Neural progenitor cell (in vitro differentiated cells): ENCODE measurements around the gene CHD5. TPM values are rescaled to one million over a fixed set of nuclear protein-coding genes. Genes with fewer than 3 reads are reported as not detected.
"Not testable (repeated sequence)": the region's sequence is repeated elsewhere in the genome, so short reads cannot be mapped to it uniquely, and the experiment has no call there.

Experiments used
- DNase-seq: peaks from one replicate; pipeline ENCODE4 v3.0.0-alpha.2; 2016; ENCODE audit warnings: low spot score
- H2AFZ ChIP-seq: fragments of 200-600 bp; sonication (generic); replicated peaks from 2 replicates; pipeline ENCODE4 v1.6.1; 2016; ENCODE audit warnings: antibody characterized with exemption
- H3F3A ChIP-seq: fragments of 200-600 bp; sonication (generic); 2 replicates; pipeline ENCODE4 v1.6.1; 2016; ENCODE audit warnings: antibody characterized with exemption, low read depth
- H3K27ac ChIP-seq: fragments of 200-600 bp; sonication (generic); 2 replicates; pipeline ENCODE4 v1.5.1; 2016; ENCODE audit warnings: mild to moderate bottlenecking
- H3K27me3 ChIP-seq: fragments of 200-600 bp; sonication (generic); 2 replicates; pipeline ENCODE4 v1.6.1; 2016; ENCODE audit warnings: mild to moderate bottlenecking, moderate library complexity
- H3K36me3 ChIP-seq: fragments of 200-600 bp; sonication (generic); 2 replicates; pipeline ENCODE4 v1.5.1; 2016
- H3K4me1 ChIP-seq: fragments of 200-600 bp; sonication (generic); 2 replicates; pipeline ENCODE4 v1.6.1; 2016; ENCODE audit warnings: mixed run types
- H3K4me2 ChIP-seq: fragments of 200-600 bp; sonication (generic); 2 replicates; pipeline ENCODE4 v1.6.1; 2016
- H3K4me3 ChIP-seq: fragments of 200-600 bp; sonication (generic); 2 replicates; pipeline ENCODE4 v1.5.1; 2016
- H3K79me2 ChIP-seq: fragments of 200-600 bp; sonication (generic); 2 replicates; pipeline ENCODE4 v1.6.1; 2016; ENCODE audit warnings: low read depth
- H3K9ac ChIP-seq: fragments of 200-600 bp; sonication (generic); 2 replicates; pipeline ENCODE4 v1.6.1; 2016
- H3K9me3 ChIP-seq: fragments of 200-600 bp; sonication (generic); 2 replicates; pipeline ENCODE4 v1.5.1; 2016; ENCODE audit warnings: low read depth
- H4K20me1 ChIP-seq: fragments of 200-600 bp; sonication (generic); 2 replicates; pipeline ENCODE4 v1.6.1; 2016; ENCODE audit warnings: low read depth
- H3K27ac Mint-ChIP-seq: 3 replicates; pipeline ENCODE4 v1.8.0; 2021; ENCODE audit warnings: mixed read lengths
- H3K27me3 Mint-ChIP-seq: 2 replicates; pipeline ENCODE4 v1.8.0; 2022; ENCODE audit warnings: low read depth, mild to moderate bottlenecking, inconsistent platforms, moderate library complexity, mixed read lengths; ENCODE audit not compliant: insufficient read depth
- H3K36me3 Mint-ChIP-seq: 3 replicates; pipeline ENCODE4 v1.8.0; 2021; ENCODE audit warnings: mixed read lengths
- H3K4me1 Mint-ChIP-seq: 3 replicates; pipeline ENCODE4 v1.8.0; 2021; ENCODE audit warnings: mixed read lengths
- H3K4me3 Mint-ChIP-seq: 3 replicates; pipeline ENCODE4 v1.8.0; 2021; ENCODE audit warnings: mild to moderate bottlenecking, moderate library complexity, mixed read lengths
- H3K9me3 Mint-ChIP-seq: 3 replicates; pipeline ENCODE4 v1.8.0; 2020; ENCODE audit warnings: mixed read lengths
- EZH2 ChIP-seq: fragments of 200-600 bp; sonication (generic); IDR thresholded peaks from 2 replicates; pipeline ENCODE4 v1.6.1; 2017; ENCODE audit warnings: antibody characterized with exemption, mild to moderate bottlenecking, moderate library complexity
- EZH2phosphoT487 ChIP-seq: fragments of 200-600 bp; sonication (generic); IDR thresholded peaks from 2 replicates; pipeline ENCODE4 v1.6.1; 2017; ENCODE audit warnings: antibody characterized with exemption
- total RNA-seq: library from RNA; depleted of rRNA; stranded (reverse); fragments of >200 nt; gene quantifications from 2 replicates; pipeline ENCODE4 v1.2.3, GENCODE V29; 2015; ENCODE audit warnings: low replicate concordance
- TF ChIP-seq, protein P1 (sequence below): fragments of 200-600 bp; sonication (generic); IDR thresholded peaks from 2 replicates; pipeline ENCODE4 v1.5.1; 2017; ENCODE audit warnings: antibody characterized with exemption, mild to moderate bottlenecking

Gene CHD5
- total RNA-seq, 1 donor from 2014 or later: 0.17 TPM

DNA sequence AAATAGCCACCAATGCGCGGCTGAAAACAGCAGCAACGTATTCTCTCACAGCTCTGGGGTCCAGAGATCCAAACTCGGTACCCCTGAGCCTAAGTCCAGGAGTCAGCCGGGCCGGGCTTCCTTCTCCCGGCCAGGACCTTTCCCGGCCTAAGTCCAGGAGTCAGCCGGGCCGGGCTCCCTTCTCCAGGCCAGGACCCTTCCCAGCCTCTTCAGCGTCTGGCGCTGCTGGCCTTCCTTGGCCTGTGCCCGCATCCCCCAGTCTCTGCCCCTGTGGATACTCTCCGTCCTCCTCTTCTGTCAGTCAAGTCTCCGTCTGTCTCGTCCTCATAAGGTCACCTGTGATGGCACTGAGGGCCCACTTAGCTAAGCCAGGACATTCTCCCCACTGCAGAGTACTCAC lies 102.2 kb downstream of the CHD5 start:
- Histone ChIP-seq H4K20me1 (no peaks in the 10 kb centered on the region), H3K4me2 (no peak overlapping the region), H3F3A (no peaks in the 10 kb centered on the region), H3K36me3 (no peaks in the 10 kb centered on the region), H3K27me3 (no peaks in the 10 kb centered on the region), H3K79me2 (no peaks in the 10 kb centered on the region), H3K4me3 (no peak overlapping the region), H2AFZ (no peak overlapping the region), H3K9me3 (no peaks in the 10 kb centered on the region), H3K27ac (no peak overlapping the region), H3K4me1 (peaks cover 6% of the 10 kb centered on the region), H3K9ac (no peak overlapping the region)
- Mint-ChIP-seq H3K4me3 (no peak overlapping the region), H3K27ac (no peak overlapping the region), H3K9me3 (no peaks in the 10 kb centered on the region), H3K36me3 (no peaks in the 10 kb centered on the region), H3K4me1 (peaks cover 13% of the 10 kb centered on the region), H3K27me3 (peaks cover 9% of the 10 kb centered on the region)
- no peak for DNase-seq
- TF ChIP-seq EZH2phosphoT487 (no peak), EZH2 (no peak)
- TF ChIP-seq, protein P1, sequence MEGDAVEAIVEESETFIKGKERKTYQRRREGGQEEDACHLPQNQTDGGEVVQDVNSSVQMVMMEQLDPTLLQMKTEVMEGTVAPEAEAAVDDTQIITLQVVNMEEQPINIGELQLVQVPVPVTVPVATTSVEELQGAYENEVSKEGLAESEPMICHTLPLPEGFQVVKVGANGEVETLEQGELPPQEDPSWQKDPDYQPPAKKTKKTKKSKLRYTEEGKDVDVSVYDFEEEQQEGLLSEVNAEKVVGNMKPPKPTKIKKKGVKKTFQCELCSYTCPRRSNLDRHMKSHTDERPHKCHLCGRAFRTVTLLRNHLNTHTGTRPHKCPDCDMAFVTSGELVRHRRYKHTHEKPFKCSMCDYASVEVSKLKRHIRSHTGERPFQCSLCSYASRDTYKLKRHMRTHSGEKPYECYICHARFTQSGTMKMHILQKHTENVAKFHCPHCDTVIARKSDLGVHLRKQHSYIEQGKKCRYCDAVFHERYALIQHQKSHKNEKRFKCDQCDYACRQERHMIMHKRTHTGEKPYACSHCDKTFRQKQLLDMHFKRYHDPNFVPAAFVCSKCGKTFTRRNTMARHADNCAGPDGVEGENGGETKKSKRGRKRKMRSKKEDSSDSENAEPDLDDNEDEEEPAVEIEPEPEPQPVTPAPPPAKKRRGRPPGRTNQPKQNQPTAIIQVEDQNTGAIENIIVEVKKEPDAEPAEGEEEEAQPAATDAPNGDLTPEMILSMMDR: no peak

DNA sequence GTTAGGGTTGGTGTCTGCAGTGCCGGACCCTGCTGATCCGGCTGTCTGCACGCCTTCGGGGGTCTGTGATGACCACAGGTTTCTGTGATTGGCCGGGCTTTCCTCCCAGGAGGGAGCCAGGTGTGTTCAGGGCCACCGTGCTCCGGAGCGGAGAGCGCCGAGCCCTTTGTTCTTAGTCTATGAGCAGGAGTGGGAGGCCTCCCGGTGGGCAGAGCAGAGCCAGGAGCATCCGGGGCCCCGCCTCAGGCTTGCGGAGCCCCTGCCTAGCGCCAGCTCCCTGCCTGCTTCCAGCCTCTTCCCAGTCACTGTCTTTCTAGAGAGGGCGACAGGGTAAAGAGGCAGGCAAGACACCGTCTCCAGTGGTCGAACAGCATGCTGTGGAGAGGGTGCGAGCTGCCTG lies 102.6 kb downstream of the CHD5 start:
- Mint-ChIP-seq H3K4me3 (no peak overlapping the region), H3K27me3 (peaks cover 10% of the 10 kb centered on the region)
- no peak for TF ChIP-seq EZH2phosphoT487
- TF ChIP-seq EZH2: no peak
- TF ChIP-seq, protein P1: no peak

GRCh38 chr1:6077061-6077460 lies 103.1 kb downstream of the CHD5 start:
- H3K79me2 ChIP-seq, H3K9me3 ChIP-seq, H2AFZ ChIP-seq, H3K4me3 ChIP-seq, H3K4me1 ChIP-seq, H3K4me2 ChIP-seq, H3K27me3 ChIP-seq, H4K20me1 ChIP-seq, H3K36me3 Mint-ChIP-seq, H3K4me1 Mint-ChIP-seq, DNase-seq, H3F3A ChIP-seq, H3K9me3 Mint-ChIP-seq, H3K27ac ChIP-seq, H3K36me3 ChIP-seq, H3K4me3 Mint-ChIP-seq, H3K9ac ChIP-seq: not testable (repeated sequence)
- Mint-ChIP-seq H3K27me3 (peaks cover 10% of the 10 kb centered on the region), H3K27ac (peak overlapping the region; percentile 50)

More for the DNA sequence above, 102.6 kb downstream of the CHD5 start:
- no peaks in the 10 kb centered on the region for H3K27me3 ChIP-seq
- no peak overlapping the region for H3K4me2 ChIP-seq
- H3K9ac ChIP-seq: no peak overlapping the region
- H2AFZ ChIP-seq: no peak overlapping the region
- H3K79me2 ChIP-seq: no peaks in the 10 kb centered on the region
- H4K20me1 ChIP-seq: no peaks in the 10 kb centered on the region
- Mint-ChIP-seq H3K9me3 (no peaks in the 10 kb centered on the region), H3K27ac (no peak overlapping the region), H3K4me1 (peaks cover 10% of the 10 kb centered on the region), H3K36me3 (no peaks in the 10 kb centered on the region)
- H3F3A ChIP-seq: no peaks in the 10 kb centered on the region
- H3K4me3 ChIP-seq: no peak overlapping the region
- no peaks in the 10 kb centered on the region for H3K36me3 ChIP-seq
- peaks cover 2% of the 10 kb centered on the region for H3K4me1 ChIP-seq
- no peaks in the 10 kb centered on the region for H3K9me3 ChIP-seq
- no peak overlapping the region for H3K27ac ChIP-seq
- no peak for DNase-seq

DNA sequence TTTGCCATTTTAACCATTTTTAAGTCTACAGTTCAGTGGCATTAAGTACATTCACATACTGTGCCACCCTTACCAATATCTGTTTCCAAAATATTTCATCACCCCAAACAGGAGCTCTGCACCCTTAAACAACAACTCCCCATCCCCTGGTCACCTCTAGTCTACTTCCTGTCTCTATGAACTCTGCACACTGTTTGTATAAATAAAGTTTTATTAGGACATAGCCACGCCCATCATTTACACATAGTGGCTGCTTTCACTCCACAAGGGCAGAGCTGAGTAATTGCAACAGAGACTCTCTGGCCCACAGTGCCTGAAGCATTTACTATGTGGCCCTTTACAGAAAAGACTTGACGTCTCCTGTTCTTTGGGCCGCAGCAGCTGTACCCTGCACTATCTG lies 104.4 kb downstream of the CHD5 start:
- Histone ChIP-seq H3K4me3 (no peak overlapping the region), H3K4me2 (no peak overlapping the region), H3K27me3 (no peaks in the 10 kb centered on the region), H3K9ac (no peak overlapping the region), H3K9me3 (no peaks in the 10 kb centered on the region), H2AFZ (no peak overlapping the region), H3F3A (no peaks in the 10 kb centered on the region), H3K4me1 (no peaks in the 10 kb centered on the region), H3K36me3 (no peaks in the 10 kb centered on the region), H3K27ac (no peak overlapping the region), H3K79me2 (no peaks in the 10 kb centered on the region), H4K20me1 (no peaks in the 10 kb centered on the region)
- H3K9me3 Mint-ChIP-seq: no peaks in the 10 kb centered on the region
- H3K27ac Mint-ChIP-seq: no peak overlapping the region
- peaks cover 5% of the 10 kb centered on the region for H3K4me1 Mint-ChIP-seq
- H3K4me3 Mint-ChIP-seq: no peak overlapping the region
- peaks cover 13% of the 10 kb centered on the region for H3K27me3 Mint-ChIP-seq
- H3K36me3 Mint-ChIP-seq: no peaks in the 10 kb centered on the region
- TF ChIP-seq EZH2phosphoT487: no peak
- DNase-seq: no peak
